Sigmoid colon (tissue), 7 donors: Measurements from ENCODE around the gene HSD17B12. TPM values are rescaled to one million over a fixed set of nuclear protein-coding genes. Genes with fewer than 3 reads are reported as not detected.

Source experiments
- DNase-seq: peaks from one replicate; pipeline ENCODE4 v3.0.0-alpha.2; 2019
- H3K27ac ChIP-seq, 4 donors: fragments of 200-600 bp; sonication (generic); one replicate each; pipeline ENCODE4 v1.5.1; 2016 to 2019; ENCODE audit warnings: mild to moderate bottlenecking in 1 of 4
- H3K27me3 ChIP-seq, 3 donors: fragments of 200-600 bp; sonication (generic); one replicate each; pipeline ENCODE4 v1.5.1; 2019; ENCODE audit warnings: mild to moderate bottlenecking in 1 of 3
- H3K36me3 ChIP-seq, 4 donors: fragments of 200-600 bp; sonication (generic); one replicate each; pipeline ENCODE4 v1.5.1; 2016 to 2019
- H3K4me1 ChIP-seq, 4 donors: fragments of 200-600 bp; sonication (generic); one replicate each; pipeline ENCODE4 v1.5.1; 2017 to 2019
- H3K4me3 ChIP-seq, 4 donors: fragments of 200-600 bp; sonication (generic); one replicate each; pipeline ENCODE4 v1.5.1; 2017 to 2019; ENCODE audit warnings: mild to moderate bottlenecking in 2 of 4, moderate library complexity in 1 of 4
- H3K9me3 ChIP-seq, 4 donors: fragments of 200-600 bp in 3 of 4; sonication (generic) in 3 of 4; one replicate each; pipeline versions ENCODE4 v1.5.1 to v1.6.1; 2013 to 2019
- EP300 ChIP-seq, 4 donors: sonication (generic); formaldehyde crosslinking; IDR thresholded peaks; one replicate each; pipeline ENCODE4 v1.6.1; 2017; ENCODE audit warnings: antibody characterized with exemption in 4 of 4
- POLR2A ChIP-seq, 2 donors: fragments of 450-650 bp; IDR thresholded peaks; one replicate each; pipeline ENCODE4 v1.6.1; 2016; ENCODE audit warnings: antibody characterized with exemption in 2 of 2, mild to moderate bottlenecking in 2 of 2, moderate library complexity in 2 of 2
- POLR2AphosphoS5 ChIP-seq, 4 donors: sonication (generic); formaldehyde crosslinking; IDR thresholded peaks; one replicate each; pipeline ENCODE4 v1.6.1; 2017; ENCODE audit warnings: antibody characterized with exemption in 4 of 4
- WGBS, 2 donors: extraction: QIAGEN DNeasy Blood & Tissue Kit; methylation state at CpG; one replicate each; pipeline ENCODE4 v1.1.7; 2013; 5-methylcytosine and 5-hydroxymethylcytosine counted together
- intact Hi-C: fragments of 100-400 bp; cut with DNase I; formaldehyde crosslinking; loops from one replicate; pipeline ENCODE4 v1.15.1; 2023
- polyA plus RNA-seq, 3 donors: library from polyadenylated mRNA; stranded (reverse); fragments of 200-250 nt; gene quantifications; one replicate each; pipeline ENCODE4 v1.2.3, GENCODE V29; 2013
- total RNA-seq, 4 donors: library from RNA; depleted of rRNA; stranded (reverse); fragments of >200 nt; gene quantifications; one replicate each; pipeline ENCODE4 v1.1.0, GENCODE V29; 2016
- TF ChIP-seq, protein P1 (sequence below), 4 experiments: fragments of 450-650 bp in 3 of 4; fragments of 200-600 bp in 1 of 4; IDR thresholded peaks; one replicate each; pipeline ENCODE4 v1.5.1; 2016 to 2019; ENCODE audit warnings: antibody characterized with exemption in 4 of 4, mild to moderate bottlenecking in 3 of 4, moderate library complexity in 2 of 4
- donor health status: healthy with polysubstance abuse.
- donor health status: Bipolar disorder and iron deficiency.
- donor health status: healthy.

Gene HSD17B12
- total and polyA plus RNA-seq, 7 donors = 21.6 to 53.4 (median 34.9) TPM

DNA sequence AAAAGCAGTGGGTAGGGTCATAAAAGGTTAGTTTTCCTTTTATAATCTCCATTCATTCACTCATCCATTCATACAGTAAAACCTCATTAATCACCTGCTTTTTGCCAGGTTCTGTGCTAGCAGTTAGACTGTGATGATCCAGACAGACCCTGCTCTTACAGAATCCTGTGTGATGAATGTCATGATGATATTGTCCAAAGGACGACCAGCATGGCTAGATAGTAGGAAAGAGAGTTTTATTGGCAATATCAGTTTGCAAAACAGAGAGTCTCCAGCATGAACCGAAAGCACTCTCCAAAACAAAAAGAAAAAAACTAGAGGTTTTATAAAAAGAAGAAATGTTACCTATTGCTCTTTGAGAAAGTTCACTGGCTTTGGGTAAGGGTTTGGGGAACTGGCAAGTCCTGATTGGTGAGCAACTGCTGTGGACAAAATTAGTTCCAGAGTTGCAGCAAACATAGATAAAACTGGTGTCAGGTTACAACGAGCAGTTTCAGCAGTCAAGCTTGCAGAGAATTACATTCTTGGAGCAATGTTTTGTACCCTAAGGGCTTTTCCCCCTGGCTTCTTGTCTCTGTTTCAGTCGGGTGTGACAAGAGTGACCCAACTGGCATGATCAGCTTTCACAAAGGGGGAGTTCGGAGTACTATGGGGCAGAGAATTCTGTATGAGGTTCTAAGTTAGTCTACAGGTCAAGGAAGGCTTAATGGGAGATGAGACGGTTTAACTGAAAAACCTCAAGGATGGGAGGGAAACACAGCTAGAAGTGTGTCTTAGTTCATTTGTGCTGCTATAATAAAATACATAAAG, 58.3 kb downstream of the HSD17B12 start:
- Histone ChIP-seq H3K27ac (no peak overlapping the region), H3K36me3 (no peaks in the 10 kb centered on the region), H3K9me3 (no peaks in the 10 kb centered on the region), H3K4me3 (no peak overlapping the region), H3K27me3 (no peaks in the 10 kb centered on the region), H3K4me1 (peaks cover 0 to 27% (median 17%) of the 10 kb centered on the region in 4 donors)
- TF ChIP-seq EP300 (IDR thresholded peaks at IDR 0.05) = no peak
- no peak for TF ChIP-seq POLR2AphosphoS5 (IDR thresholded peaks at IDR 0.05)
- TF ChIP-seq, protein P1, sequence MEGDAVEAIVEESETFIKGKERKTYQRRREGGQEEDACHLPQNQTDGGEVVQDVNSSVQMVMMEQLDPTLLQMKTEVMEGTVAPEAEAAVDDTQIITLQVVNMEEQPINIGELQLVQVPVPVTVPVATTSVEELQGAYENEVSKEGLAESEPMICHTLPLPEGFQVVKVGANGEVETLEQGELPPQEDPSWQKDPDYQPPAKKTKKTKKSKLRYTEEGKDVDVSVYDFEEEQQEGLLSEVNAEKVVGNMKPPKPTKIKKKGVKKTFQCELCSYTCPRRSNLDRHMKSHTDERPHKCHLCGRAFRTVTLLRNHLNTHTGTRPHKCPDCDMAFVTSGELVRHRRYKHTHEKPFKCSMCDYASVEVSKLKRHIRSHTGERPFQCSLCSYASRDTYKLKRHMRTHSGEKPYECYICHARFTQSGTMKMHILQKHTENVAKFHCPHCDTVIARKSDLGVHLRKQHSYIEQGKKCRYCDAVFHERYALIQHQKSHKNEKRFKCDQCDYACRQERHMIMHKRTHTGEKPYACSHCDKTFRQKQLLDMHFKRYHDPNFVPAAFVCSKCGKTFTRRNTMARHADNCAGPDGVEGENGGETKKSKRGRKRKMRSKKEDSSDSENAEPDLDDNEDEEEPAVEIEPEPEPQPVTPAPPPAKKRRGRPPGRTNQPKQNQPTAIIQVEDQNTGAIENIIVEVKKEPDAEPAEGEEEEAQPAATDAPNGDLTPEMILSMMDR (IDR thresholded peaks at IDR 0.05) = no peak
- TF ChIP-seq POLR2A (IDR thresholded peaks at IDR 0.05) = no peak
- 67 to 72% methylated on average over 6 of the region's 6 CpGs for WGBS, 2 donors
- no peak for DNase-seq
- intact Hi-C loops = no loop called here

DNA sequence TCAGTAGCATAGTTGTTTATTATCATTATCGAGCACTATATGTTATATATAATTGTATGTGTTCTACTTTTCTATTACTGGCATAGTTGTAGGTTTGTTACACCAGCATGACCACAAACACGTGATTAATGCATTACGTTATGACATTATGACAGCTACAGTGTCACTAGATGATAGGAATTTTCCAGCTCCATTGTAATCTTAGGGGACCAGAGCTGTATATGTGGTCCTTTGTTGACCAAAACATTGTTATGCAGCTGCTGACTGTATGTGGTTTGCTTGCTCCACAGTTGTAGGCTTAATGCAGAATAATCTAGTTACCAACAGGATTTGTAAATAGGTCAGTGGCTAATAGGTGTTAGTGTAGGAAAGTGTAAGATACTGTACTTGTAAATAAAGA, 66.1 kb downstream of the HSD17B12 start:
- H3K9me3 ChIP-seq = no peaks in the 10 kb centered on the region
- DNase-seq = no peak
- 97 to 99% methylated on average over 3 of the region's 3 CpGs for WGBS, 2 donors
- no peak overlapping the region for H3K4me3 ChIP-seq
- H3K36me3 ChIP-seq = no peaks in the 10 kb centered on the region
- no peaks in the 10 kb centered on the region for H3K4me1 ChIP-seq
- no peaks in the 10 kb centered on the region for H3K27me3 ChIP-seq
- no peak for TF ChIP-seq POLR2A (IDR thresholded peaks at IDR 0.05)
- TF ChIP-seq, protein P1 (IDR thresholded peaks at IDR 0.05) = no peak
- TF ChIP-seq POLR2AphosphoS5 (IDR thresholded peaks at IDR 0.05) = no peak
- no peak for TF ChIP-seq EP300 (IDR thresholded peaks at IDR 0.05)
- intact Hi-C loops = no loop called here
- no peak overlapping the region for H3K27ac ChIP-seq

DNA sequence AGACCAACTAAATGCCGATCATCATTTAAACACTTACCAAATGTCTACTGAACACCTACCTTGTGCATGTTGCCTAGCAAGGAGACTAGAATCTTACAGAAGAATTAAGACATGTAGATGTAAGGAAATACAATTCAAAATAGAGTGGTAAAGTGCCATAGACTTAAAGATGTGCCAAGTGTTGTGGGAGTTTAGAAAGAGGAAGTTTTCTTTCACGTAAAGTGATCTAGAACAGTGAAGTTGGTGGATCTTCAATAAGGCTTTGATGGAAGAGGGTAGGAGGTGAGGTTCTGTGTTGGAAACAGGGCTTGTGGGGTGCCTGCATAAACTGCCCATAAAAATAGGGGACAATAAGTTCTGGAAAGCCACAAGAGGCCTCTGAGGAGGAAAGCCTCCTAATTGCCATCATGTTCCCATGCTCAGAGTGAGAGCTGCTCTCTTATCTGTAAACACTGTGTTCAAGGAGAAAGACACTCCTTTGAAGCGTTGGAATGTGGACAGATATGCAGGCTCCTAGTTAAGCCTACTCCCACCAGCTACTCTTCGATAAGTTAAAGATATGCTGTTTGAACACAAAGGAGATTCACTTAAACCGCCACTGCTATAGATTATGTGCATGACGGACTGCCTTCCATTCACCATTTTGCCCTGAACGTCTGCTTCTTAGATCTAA, 66.7 kb downstream of the HSD17B12 start:
- TF ChIP-seq, protein P1 (IDR thresholded peaks at IDR 0.05) = no peak
- no peak for TF ChIP-seq EP300 (IDR thresholded peaks at IDR 0.05)
- TF ChIP-seq POLR2A (IDR thresholded peaks at IDR 0.05) = no peak
- no peak overlapping the region for H3K27ac ChIP-seq
- no peaks in the 10 kb centered on the region for H3K27me3 ChIP-seq
- no peaks in the 10 kb centered on the region for H3K4me1 ChIP-seq
- WGBS, 2 donors = 94 to 96% methylated on average over 7 of the region's 7 CpGs
- H3K9me3 ChIP-seq = no peaks in the 10 kb centered on the region
- H3K36me3 ChIP-seq = no peaks in the 10 kb centered on the region
- no peak for DNase-seq
- intact Hi-C loops = no loop called here
- H3K4me3 ChIP-seq = no peak overlapping the region

DNA sequence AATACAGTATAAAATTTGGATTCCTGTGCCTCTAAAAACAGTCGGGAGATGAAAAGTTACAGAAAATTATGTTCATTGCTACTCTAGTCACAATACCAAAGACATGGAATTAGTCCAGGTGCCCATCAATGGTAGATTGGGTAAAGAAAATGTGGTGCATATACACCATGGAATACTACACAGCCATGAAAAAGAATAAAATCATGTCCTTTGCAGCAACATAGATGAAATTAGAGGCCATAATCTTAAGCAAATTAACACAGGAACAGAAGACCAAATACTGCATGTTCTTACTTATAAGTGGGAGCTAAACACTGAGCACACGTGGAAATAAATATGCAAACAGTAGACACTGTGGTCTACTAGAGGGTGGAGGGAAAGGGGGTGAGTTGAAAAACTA, 67.6 kb downstream of the HSD17B12 start:
- TF ChIP-seq POLR2A (IDR thresholded peaks at IDR 0.05) = no peak
- TF ChIP-seq EP300 (IDR thresholded peaks at IDR 0.05) = no peak
- no peak for TF ChIP-seq POLR2AphosphoS5 (IDR thresholded peaks at IDR 0.05)
- TF ChIP-seq, protein P1 (IDR thresholded peaks at IDR 0.05) = no peak
- Histone ChIP-seq H3K4me3 (no peak overlapping the region), H3K36me3 (no peaks in the 10 kb centered on the region), H3K4me1 (no peaks in the 10 kb centered on the region), H3K27ac (no peak overlapping the region), H3K27me3 (no peaks in the 10 kb centered on the region), H3K9me3 (no peaks in the 10 kb centered on the region)
- no peak for DNase-seq
- intact Hi-C loops = no loop called here
- WGBS, 2 donors = 98% methylated on average over 2 of the region's 2 CpGs
